ENCODE measurements around the gene HECTD3.
"Not testable (repeated sequence)": the region's sequence is repeated elsewhere in the genome, so short reads cannot be mapped to it uniquely, and the experiment has no call there.

HECTD3 gene

DNA sequence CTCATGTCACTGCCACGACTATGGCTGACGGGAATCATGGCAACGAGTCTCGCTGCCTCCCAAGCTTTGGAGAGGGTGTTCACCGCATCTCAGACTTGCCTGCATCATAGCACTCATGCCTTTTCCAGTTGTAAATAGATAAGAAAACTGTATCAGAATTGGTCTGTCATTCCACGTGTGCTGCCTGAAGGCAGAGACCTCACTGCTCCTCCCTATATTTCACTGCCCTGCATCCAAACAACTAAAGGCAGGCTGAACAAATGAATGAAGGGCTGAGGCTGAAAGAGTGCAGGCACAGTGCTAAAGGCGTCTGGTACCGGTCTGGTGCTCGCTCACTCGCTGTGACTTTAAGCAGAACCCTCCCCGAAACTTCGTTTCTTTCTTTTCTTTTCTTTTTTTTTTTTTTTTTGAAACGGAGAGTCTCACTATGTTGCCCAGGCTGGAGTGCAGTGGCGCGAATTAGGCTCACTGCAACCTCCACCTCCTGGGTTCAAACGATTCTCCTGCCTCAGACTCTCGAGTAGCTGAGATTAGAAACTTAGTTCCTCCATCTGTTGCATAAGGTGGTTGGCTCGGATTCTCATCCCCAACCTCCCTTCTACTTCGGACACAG, 25.3 kb downstream of the HECTD3 start:
- DNase-seq = peak; percentile 34

DNA sequence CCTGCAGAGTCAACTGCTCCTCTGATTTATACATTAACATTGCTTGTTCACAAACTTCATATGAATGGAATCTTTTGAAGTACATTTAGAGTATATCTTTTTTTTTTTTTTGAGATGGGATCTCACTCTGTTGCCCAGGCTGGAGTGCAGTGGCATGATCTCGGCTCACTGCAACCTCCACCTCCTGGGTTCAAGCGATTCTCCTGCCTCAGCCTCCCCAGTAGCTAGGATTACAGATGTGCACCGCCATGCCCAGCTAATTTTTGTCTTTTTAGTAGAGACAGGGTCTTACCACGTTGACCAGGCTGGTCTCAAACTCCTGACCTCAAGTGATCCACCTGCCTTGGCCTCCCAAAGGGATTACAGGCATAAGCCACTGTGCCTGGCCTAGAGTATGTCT, 33.8 kb downstream of the HECTD3 start:
- not testable (repeated sequence) for DNase-seq

DNA sequence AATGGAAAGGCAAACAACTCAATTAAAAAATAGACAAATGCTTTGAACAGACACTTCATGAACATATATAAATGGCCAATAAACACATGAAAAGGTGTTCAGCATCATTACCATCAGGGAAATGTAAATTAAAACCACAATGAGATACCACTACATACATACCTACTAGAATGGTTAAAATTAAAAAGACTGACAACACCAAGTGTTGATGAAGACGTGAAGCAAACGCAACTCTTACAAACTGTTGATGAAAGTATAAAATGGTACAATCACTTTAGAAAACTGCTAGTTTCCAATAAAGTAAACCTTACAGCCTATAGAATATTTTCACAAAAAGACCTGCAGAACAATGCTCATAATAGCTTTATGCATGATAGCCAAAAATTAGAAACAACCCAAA, 34.9 kb downstream of the HECTD3 start:
- no peak for DNase-seq

DNA sequence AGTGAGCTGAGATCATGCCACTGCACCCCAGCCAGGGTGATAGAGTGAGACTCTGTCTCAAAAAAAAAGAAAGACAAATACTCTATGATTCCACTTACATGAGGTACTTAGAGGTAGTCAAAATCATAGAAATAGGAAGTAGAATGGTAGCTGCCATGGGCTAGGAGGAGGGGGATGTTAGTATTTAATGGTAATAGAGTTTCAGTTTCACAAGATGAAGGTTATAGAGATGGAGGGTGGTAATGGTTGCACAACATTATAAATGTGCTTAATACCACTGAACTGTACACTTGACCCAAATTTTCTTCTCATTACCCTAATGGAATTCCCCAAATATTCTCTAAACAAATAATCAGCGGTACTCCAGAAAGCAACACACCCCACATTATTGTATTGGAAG, 37.5 kb downstream of the HECTD3 start:
- DNase-seq = no peak

DNA sequence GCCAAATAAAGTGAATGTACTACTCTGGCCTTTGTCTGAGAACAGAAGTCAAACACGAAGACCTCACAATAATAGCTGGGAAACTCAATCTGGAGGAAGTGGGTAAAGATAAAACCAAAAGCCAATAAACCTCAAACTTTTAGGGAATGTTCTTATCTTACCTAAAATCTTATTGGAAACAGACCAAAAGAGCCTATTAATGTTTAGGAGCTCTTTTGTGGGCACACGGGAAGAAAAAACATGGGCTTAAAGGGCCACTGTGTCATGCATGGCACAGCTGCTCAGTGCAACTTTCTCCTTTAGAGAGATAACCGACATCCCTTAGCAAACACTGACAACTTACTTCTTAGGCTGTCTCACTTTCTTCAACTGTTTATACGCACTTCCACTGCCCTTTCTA, 40.8 kb downstream of the HECTD3 start:
- no peak for DNase-seq

DNA sequence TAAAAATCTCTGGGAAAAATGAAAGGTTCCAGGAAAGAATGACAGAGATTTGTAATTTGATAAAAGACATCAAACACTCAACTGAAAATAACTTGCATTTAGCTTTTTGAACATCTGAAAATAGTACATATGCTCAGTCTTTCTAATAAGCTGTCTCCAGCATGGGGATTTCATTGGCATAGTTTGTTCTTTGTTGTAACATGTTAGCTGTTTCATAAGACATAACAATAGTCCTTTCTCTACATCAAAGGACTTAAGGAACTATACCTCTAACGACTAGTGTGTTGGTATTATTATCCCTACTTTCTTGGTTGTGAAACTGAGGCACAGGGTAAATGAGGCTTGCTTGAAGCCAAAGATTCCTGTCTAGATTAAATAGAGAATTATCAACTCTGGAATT, 46.7 kb downstream of the HECTD3 start:
- DNase-seq = no peak

DNA sequence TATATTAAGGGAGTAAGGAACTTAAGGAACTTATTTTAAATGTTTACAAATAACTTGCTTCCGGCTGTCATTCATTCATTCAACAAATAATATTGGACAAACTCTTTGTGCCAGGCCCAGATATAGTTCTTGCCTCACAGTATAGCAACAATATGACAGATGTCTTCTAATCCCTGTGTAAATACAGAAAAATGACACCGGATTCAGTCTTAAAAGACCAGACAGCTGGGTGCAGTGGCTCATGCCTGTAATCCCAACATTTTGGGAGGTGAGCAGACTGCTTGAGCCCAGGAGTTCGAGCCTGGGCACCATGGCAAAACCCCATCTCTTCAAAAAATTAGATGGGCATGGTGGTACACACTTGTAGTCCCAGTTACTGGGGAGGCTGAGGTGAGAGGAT, 48.4 kb downstream of the HECTD3 start:
- peak; percentile 94 for DNase-seq

DNA sequence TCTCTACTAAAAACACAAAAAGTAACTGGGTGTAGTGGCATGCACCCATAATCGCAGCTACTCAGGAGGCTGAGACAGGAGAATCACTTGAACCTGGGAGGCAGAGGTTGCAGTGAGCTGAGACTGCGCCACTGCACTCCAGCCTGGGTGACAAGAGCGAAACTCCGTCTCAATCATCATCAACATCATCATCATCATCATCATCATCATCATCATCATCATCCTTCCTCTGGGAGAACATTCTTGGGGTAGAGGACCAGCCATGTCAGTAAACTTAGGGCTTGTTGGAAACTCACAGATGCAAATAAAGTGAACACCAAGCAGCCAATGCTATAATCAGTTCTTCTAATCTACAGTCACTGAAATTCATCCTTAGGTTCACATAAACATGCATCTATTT, 49.1 kb downstream of the HECTD3 start:
- DNase-seq = not testable (repeated sequence)

DNA sequence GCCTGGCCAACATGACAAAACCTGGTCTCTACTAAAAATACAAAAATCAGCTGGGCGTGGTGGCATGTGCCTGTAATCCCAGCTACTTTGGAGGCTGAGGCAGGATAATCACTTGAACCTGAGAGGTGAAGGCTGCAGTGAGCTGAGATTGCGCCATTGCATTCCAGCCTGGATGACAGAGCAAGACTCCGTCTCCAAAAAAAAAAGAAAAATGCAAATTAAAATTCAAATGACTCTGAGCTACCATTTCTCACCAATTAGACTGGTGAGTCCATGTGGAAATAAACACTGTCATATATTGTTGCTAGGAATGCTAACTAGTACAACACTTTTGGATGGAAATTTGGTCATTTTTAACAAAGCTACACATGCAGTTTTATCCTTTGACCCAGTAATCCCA, 53.6 kb downstream of the HECTD3 start:
- DNase-seq = not testable (repeated sequence)

DNA sequence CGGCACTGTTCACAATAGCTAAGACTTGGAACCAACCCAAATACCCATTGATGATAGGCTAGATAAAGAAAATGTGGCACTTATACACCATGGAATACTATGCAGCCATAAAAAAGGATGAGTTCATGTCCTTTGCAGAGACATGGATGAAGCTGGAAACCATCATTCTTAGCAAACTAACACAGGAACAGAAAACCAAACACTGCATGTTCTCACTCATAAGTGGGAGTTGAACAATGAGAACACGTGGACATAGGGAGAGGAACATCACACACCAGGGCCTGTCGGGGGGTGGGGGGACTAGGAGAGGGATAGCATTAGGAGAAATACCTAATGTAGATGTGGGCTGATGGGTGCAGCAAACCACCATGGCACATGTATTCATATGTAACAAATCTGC, 55.0 kb downstream of the HECTD3 start:
- DNase-seq = not testable (repeated sequence)

All from DMS53 (cell line).